HepG2 (cell line): ENCODE data around the gene WDR47. TPM values are rescaled to one million over a fixed set of nuclear protein-coding genes. Genes with fewer than 3 reads are reported as not detected.

Experiments used
- CENPT ChIP-seq: sonication (generic); formaldehyde crosslinking; IDR thresholded peaks from 2 replicates; pipeline ENCODE4 v1.8.0; 2022; ENCODE audit warnings: low read depth, mild to moderate bottlenecking, moderate library complexity, missing genetic modification reagents
- HDAC1 ChIP-seq: sonication (generic); formaldehyde crosslinking; IDR thresholded peaks from 2 replicates; pipeline ENCODE4 v1.5.1; 2020; ENCODE audit warnings: mild to moderate bottlenecking, missing genetic modification reagents
- ISX ChIP-seq: sonication (generic); formaldehyde crosslinking; conservative IDR thresholded peaks from 2 replicates; pipeline ENCODE4 v1.5.0; 2020; ENCODE audit warnings: missing genetic modification reagents
- MAF1 ChIP-seq: sonication (generic); formaldehyde crosslinking; IDR thresholded peaks from 2 replicates; pipeline ENCODE4 v1.5.0; 2020; ENCODE audit warnings: missing genetic modification reagents, borderline replicate concordance
- MBNL3 ChIP-seq: fragments of 250-450 bp; sonication (Bioruptor Pico); conservative IDR thresholded peaks from 2 replicates; pipeline ENCODE4 v1.8.0; 2022; ENCODE audit warnings: mild to moderate bottlenecking, inconsistent platforms
- RBM39 ChIP-seq: fragments of 200-400 bp; formaldehyde crosslinking; IDR thresholded peaks from one replicate; pipeline ENCODE4 v1.6.1; 2018; ENCODE audit warnings: antibody characterized with exemption, mild to moderate bottlenecking, low read depth, low read length; ENCODE audit not compliant: poor library complexity, severe bottlenecking
- SPEN ChIP-seq: sonication (generic); formaldehyde crosslinking; IDR thresholded peaks from 2 replicates; pipeline ENCODE4 v1.5.1; 2020; ENCODE audit warnings: low read depth, mild to moderate bottlenecking, missing genetic modification reagents
- ZFP82 ChIP-seq: sonication (generic); formaldehyde crosslinking; IDR thresholded peaks from 2 replicates; pipeline ENCODE4 v1.5.1; 2020; ENCODE audit warnings: mild to moderate bottlenecking, missing genetic modification reagents, borderline replicate concordance
- ZNF33A ChIP-seq: sonication (generic); formaldehyde crosslinking; IDR thresholded peaks from 2 replicates; pipeline ENCODE4 v1.5.1; 2020; ENCODE audit warnings: missing genetic modification reagents, mild to moderate bottlenecking, moderate library complexity, borderline replicate concordance
- ZNF615 ChIP-seq: sonication (generic); formaldehyde crosslinking; IDR thresholded peaks from 2 replicates; pipeline ENCODE4 v1.5.0; 2020; ENCODE audit warnings: mild to moderate bottlenecking, missing genetic modification reagents, borderline replicate concordance
- ZSCAN30 ChIP-seq: sonication (generic); formaldehyde crosslinking; IDR thresholded peaks from 2 replicates; pipeline ENCODE4 v1.5.0; 2020; ENCODE audit warnings: mild to moderate bottlenecking, missing genetic modification reagents
- polyA plus RNA-seq, 8 experiments: library from polyadenylated mRNA; depleted of rRNA in 3 of 8; stranded (reverse) in 7 of 8; unstranded in 1 of 8; fragments of >200 nt; fragmentation: Illumina TruSeq in 4 of 8; extraction: Trizol in 4 of 8; gene quantifications; 2 replicates each; pipeline versions ENCODE4 v1.2.1 to v1.2.3, GENCODE V29; 2011 to 2016; ENCODE audit warnings: low read depth in 4 of 8, missing spikeins in 1 of 8, mixed read lengths in 1 of 8; ENCODE audit not compliant: insufficient read depth in 1 of 8
- total RNA-seq, 5 experiments: library from RNA; depleted of rRNA; stranded (reverse); fragments of >200 nt; fragmentation: Illumina TruSeq; extraction: Trizol; gene quantifications; 2 replicates each; pipeline ENCODE4 v1.2.3, GENCODE V29; 2016; ENCODE audit warnings: low read depth in 1 of 5
- TF ChIP-seq, protein P1 (sequence below): sonication (generic); formaldehyde crosslinking; IDR thresholded peaks from 2 replicates; pipeline ENCODE4 v1.5.1; 2020; ENCODE audit warnings: missing genetic modification reagents, mild to moderate bottlenecking, borderline replicate concordance
- TF ChIP-seq, protein P2 (sequence below): sonication (generic); formaldehyde crosslinking; IDR thresholded peaks from 2 replicates; pipeline ENCODE4 v1.4.0; 2020; ENCODE audit warnings: mild to moderate bottlenecking, low read depth, missing genetic modification reagents
- TF ChIP-seq, protein P3 (sequence below): sonication (generic); formaldehyde crosslinking; IDR thresholded peaks from 2 replicates; pipeline ENCODE4 v1.4.0; 2020; ENCODE audit warnings: missing genetic modification reagents, borderline replicate concordance
- TF ChIP-seq, protein P4 (sequence below): sonication (generic); formaldehyde crosslinking; IDR thresholded peaks from 2 replicates; pipeline ENCODE4 v1.5.0; 2020; ENCODE audit warnings: mild to moderate bottlenecking, missing genetic modification reagents, borderline replicate concordance

Gene WDR47
- total and polyA plus RNA-seq, 2 of the 13 experiments (the other 11 are each of a cell fraction or from before 2014, with no cell fraction given), result 4.3 to 5.9 TPM

DNA sequence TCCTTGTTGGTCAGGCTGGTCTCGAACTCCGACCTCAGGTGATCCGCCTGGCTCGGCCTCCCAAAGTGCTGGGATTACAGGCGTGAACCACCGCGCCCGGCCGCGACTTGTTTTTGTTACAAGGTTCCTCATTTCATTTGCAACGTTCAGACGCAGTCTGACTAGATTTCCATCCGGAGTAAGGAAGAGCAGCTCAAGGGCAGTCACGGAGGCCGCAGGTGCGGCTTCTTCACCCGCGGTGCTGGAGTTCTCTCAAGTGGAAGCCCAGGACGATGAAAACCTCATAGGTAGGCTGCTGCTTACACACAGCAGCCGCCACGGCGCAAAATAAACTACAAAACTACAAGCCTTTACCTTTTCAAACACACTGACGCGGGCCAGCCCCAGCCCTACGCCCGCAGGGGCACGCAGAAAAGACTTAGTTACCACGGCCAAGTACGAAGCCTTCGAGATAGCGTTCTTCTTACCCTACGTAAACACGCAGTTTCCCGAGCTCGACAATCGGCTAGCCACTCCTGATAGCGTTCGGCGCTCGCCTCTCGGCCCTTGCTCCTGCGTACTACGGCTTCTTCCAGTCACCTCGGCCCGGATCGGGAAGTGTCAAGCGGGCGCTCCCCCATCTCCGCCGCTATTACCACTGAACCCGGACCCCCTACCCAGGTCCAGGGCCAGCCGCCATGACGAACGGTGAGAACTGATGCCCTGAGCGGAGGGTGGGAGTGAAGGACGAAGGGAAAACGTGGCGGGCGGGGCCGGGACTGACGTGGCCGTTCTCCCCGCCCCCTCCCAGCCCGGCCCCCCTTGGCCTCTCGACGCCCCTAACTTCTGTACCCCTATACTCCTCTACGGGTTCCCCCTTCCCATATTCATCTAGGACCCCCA lies 48.5 kb upstream of the WDR47 start, which contains the start of gene TMEM167B (continued):
- 0 out of 2 replicates have a peak, but pooled peaks have one; percentile 38 for TF ChIP-seq ZFP82
- TF ChIP-seq MBNL3 (CRISPR knock-in tag), result no peak
- TF ChIP-seq SPEN (CRISPR knock-in tag), result peak; percentile 94
- TF ChIP-seq ZSCAN30 (CRISPR knock-in tag), result peak; percentile 81
- no peak for TF ChIP-seq ZNF33A (CRISPR knock-in tag)
- no peak for TF ChIP-seq MAF1 (CRISPR knock-in tag)
- TF ChIP-seq, protein P1, sequence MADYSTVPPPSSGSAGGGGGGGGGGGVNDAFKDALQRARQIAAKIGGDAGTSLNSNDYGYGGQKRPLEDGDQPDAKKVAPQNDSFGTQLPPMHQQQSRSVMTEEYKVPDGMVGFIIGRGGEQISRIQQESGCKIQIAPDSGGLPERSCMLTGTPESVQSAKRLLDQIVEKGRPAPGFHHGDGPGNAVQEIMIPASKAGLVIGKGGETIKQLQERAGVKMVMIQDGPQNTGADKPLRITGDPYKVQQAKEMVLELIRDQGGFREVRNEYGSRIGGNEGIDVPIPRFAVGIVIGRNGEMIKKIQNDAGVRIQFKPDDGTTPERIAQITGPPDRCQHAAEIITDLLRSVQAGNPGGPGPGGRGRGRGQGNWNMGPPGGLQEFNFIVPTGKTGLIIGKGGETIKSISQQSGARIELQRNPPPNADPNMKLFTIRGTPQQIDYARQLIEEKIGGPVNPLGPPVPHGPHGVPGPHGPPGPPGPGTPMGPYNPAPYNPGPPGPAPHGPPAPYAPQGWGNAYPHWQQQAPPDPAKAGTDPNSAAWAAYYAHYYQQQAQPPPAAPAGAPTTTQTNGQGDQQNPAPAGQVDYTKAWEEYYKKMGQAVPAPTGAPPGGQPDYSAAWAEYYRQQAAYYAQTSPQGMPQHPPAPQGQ (CRISPR knock-in tag), result peak; percentile 53; the same call in 1 of the 2 replicates
- peak; percentile 99 for TF ChIP-seq RBM39
- TF ChIP-seq, protein P2, sequence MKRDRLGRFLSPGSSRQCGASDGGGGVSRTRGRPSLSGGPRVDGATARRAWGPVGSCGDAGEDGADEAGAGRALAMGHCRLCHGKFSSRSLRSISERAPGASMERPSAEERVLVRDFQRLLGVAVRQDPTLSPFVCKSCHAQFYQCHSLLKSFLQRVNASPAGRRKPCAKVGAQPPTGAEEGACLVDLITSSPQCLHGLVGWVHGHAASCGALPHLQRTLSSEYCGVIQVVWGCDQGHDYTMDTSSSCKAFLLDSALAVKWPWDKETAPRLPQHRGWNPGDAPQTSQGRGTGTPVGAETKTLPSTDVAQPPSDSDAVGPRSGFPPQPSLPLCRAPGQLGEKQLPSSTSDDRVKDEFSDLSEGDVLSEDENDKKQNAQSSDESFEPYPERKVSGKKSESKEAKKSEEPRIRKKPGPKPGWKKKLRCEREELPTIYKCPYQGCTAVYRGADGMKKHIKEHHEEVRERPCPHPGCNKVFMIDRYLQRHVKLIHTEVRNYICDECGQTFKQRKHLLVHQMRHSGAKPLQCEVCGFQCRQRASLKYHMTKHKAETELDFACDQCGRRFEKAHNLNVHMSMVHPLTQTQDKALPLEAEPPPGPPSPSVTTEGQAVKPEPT, result peak; percentile 86; the same call in 1 of the 2 replicates
- TF ChIP-seq, protein P3, sequence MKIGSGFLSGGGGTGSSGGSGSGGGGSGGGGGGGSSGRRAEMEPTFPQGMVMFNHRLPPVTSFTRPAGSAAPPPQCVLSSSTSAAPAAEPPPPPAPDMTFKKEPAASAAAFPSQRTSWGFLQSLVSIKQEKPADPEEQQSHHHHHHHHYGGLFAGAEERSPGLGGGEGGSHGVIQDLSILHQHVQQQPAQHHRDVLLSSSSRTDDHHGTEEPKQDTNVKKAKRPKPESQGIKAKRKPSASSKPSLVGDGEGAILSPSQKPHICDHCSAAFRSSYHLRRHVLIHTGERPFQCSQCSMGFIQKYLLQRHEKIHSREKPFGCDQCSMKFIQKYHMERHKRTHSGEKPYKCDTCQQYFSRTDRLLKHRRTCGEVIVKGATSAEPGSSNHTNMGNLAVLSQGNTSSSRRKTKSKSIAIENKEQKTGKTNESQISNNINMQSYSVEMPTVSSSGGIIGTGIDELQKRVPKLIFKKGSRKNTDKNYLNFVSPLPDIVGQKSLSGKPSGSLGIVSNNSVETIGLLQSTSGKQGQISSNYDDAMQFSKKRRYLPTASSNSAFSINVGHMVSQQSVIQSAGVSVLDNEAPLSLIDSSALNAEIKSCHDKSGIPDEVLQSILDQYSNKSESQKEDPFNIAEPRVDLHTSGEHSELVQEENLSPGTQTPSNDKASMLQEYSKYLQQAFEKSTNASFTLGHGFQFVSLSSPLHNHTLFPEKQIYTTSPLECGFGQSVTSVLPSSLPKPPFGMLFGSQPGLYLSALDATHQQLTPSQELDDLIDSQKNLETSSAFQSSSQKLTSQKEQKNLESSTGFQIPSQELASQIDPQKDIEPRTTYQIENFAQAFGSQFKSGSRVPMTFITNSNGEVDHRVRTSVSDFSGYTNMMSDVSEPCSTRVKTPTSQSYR (CRISPR knock-in tag), result peak; percentile 67; the same call in 1 of the 2 replicates
- TF ChIP-seq, protein P4, sequence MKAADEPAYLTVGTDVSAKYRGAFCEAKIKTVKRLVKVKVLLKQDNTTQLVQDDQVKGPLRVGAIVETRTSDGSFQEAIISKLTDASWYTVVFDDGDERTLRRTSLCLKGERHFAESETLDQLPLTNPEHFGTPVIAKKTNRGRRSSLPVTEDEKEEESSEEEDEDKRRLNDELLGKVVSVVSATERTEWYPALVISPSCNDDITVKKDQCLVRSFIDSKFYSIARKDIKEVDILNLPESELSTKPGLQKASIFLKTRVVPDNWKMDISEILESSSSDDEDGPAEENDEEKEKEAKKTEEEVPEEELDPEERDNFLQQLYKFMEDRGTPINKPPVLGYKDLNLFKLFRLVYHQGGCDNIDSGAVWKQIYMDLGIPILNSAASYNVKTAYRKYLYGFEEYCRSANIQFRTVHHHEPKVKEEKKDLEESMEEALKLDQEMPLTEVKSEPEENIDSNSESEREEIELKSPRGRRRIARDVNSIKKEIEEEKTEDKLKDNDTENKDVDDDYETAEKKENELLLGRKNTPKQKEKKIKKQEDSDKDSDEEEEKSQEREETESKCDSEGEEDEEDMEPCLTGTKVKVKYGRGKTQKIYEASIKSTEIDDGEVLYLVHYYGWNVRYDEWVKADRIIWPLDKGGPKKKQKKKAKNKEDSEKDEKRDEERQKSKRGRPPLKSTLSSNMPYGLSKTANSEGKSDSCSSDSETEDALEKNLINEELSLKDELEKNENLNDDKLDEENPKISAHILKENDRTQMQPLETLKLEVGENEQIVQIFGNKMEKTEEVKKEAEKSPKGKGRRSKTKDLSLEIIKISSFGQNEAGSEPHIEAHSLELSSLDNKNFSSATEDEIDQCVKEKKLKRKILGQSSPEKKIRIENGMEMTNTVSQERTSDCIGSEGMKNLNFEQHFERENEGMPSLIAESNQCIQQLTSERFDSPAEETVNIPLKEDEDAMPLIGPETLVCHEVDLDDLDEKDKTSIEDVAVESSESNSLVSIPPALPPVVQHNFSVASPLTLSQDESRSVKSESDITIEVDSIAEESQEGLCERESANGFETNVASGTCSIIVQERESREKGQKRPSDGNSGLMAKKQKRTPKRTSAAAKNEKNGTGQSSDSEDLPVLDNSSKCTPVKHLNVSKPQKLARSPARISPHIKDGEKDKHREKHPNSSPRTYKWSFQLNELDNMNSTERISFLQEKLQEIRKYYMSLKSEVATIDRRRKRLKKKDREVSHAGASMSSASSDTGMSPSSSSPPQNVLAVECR (CRISPR knock-in tag), result peak; percentile 89
- peak; percentile 52; the same call in 1 of the 2 replicates for TF ChIP-seq ISX (CRISPR knock-in tag)
- no peak; the same call in 1 of the 2 replicates for TF ChIP-seq ZNF615 (CRISPR knock-in tag)
- peak; percentile 79 for TF ChIP-seq HDAC1 (CRISPR knock-in tag)
- no peak for TF ChIP-seq CENPT
